Camera-type eye (tissue), 1 donor: ENCODE results near the gene FOXD2. TPM values are rescaled to one million over a fixed set of nuclear protein-coding genes. Genes with fewer than 3 reads are reported as not detected.

ENCODE experiments used
- total RNA-seq: library from RNA; depleted of rRNA; stranded (reverse); fragments of >200 nt; gene quantifications from one replicate; pipeline ENCODE4 v1.2.3, GENCODE V29; 2014

FOXD2 gene
- 2.0 TPM for total RNA-seq

DNA sequence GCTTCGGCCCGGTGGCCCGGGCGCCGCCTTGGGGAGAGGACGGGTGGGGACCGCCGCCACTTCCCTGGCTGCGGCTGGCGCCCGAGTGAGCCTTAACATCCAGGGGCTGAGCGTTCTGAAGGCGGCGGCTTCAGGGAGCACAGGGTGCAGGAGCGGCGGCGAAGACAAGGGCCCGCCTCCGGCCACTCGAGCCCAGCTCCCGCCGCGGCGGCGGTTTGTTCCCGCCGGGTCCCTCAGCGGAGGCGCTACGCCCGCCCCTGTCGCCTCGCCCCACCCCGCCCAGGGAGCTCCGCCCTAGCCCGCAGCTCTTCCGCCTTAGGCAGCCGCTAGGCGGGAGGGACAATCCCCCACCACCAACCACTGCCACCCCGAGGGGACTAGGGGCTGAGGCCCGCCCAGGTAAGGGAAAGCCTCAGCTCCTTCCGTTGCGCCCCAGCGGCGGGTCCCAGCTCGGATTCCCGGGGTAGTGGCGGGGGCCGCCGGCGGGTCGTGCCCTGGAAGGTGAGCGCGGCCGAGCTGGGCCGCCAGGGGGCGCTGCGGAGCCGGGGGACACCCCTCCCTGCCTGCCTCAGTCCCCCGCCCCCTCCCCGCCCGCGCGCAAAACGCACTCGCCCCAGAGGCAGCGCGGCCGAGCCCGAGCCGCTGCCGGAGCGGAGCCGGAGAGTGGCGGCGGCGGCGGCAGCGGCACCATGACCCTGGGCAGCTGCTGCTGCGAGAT lies at the start of gene FOXD2:
Gene FOXD2 (plus strand): TSS at position 598 of the 718 bp plus-strand sequence. CDS start 92 bp downstream, at position 690.

DNA sequence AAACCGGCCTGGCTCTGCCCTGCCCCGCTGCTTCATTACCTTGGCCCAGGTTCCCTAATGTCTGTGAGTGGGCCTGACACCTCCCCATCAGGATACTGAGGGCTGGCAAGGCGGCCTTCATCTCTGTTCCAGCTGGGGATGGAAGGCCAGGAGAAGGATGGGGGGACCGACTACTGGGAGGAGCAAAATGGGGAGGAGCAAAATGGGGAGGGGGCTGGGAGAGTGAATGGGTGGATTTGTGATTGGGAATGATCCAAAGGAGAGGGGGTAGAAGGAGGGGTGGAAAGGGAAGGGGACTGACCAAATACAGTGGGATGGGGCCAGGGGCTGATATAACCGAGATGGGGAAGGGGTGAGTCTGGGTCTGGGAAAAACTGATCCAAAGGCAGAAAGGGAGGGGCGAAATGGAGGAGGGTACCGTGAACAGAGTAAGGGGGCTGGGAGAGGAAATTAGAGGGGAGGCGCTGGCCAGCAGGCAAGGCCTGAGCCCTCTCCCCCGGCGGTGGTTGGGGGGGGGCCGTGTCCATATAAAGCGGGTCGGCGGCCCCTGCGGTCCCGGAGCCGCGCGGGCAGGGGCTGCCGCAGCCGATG lies 22.0 kb upstream of the FOXD2 start, which contains the start of gene FOXE3:
Gene FOXE3 (plus strand): TSS at position 558 of the 591 bp plus-strand sequence. CDS start 31 bp downstream, at position 589.

Other genes with a start within 250 kb of the FOXD2 start
- gene PDZK1IP1, start 248.0 kb upstream of the FOXD2 start, total RNA-seq: 1.0 TPM
- 4.2 TPM for gene TAL1, start 205.8 kb upstream of the FOXD2 start, total RNA-seq
- 7.1 TPM for gene STIL, start 123.9 kb upstream of the FOXD2 start, total RNA-seq
- 109 TPM for gene CMPK1, start 104.3 kb upstream of the FOXD2 start, total RNA-seq
- gene FOXE3, start 21.8 kb upstream of the FOXD2 start, total RNA-seq: 0.22 TPM